Smooth muscle cell (in vitro differentiated cells): ENCODE data around the gene BNIP1. TPM values are rescaled to one million over a fixed set of nuclear protein-coding genes. Genes with fewer than 3 reads are reported as not detected.

Experiments
- DNase-seq: peaks from one replicate; lab custom pipeline; 2025; ENCODE audit not compliant: unreplicated experiment; lab: John Stamatoyannopoulos, UW
- H2AFZ ChIP-seq: fragments of 200-600 bp; sonication (generic); 2 replicates; pipeline ENCODE4 v1.6.0; 2016; ENCODE audit warnings: antibody characterized with exemption, low read depth, mild to moderate bottlenecking
- H3F3A ChIP-seq: fragments of 200-600 bp; sonication (generic); 2 replicates; pipeline ENCODE4 v1.6.0; 2017; ENCODE audit warnings: antibody characterized with exemption, low read depth
- H3K27ac ChIP-seq: fragments of 200-600 bp; sonication (generic); 2 replicates; pipeline ENCODE4 v1.5.1; 2016; ENCODE audit warnings: low read depth, mild to moderate bottlenecking
- H3K27me3 ChIP-seq: fragments of 200-600 bp; sonication (generic); 2 replicates; pipeline ENCODE4 v1.6.1; 2016; ENCODE audit warnings: low read depth, mild to moderate bottlenecking
- H3K36me3 ChIP-seq: fragments of 200-600 bp; sonication (generic); 2 replicates; pipeline ENCODE4 v1.5.1; 2016; ENCODE audit warnings: low read depth
- H3K4me1 ChIP-seq: fragments of 200-600 bp; sonication (generic); 2 replicates; pipeline ENCODE4 v1.5.1; 2016; ENCODE audit warnings: low read depth
- H3K4me2 ChIP-seq: fragments of 200-600 bp; sonication (generic); 2 replicates; pipeline ENCODE4 v1.6.0; 2016; ENCODE audit warnings: mild to moderate bottlenecking
- H3K4me3 ChIP-seq: fragments of 200-600 bp; sonication (generic); 2 replicates; pipeline ENCODE4 v1.5.1; 2016; ENCODE audit warnings: mild to moderate bottlenecking
- H3K79me2 ChIP-seq: fragments of 200-600 bp; sonication (generic); 2 replicates; pipeline ENCODE4 v1.6.0; 2016; ENCODE audit warnings: low read depth, mild to moderate bottlenecking
- H3K9ac ChIP-seq: fragments of 200-600 bp; sonication (generic); 2 replicates; pipeline ENCODE4 v1.6.0; 2016; ENCODE audit warnings: low read depth
- H3K9me3 ChIP-seq: fragments of 200-600 bp; sonication (generic); replicated peaks from 2 replicates; pipeline ENCODE4 v1.5.1; 2016; ENCODE audit warnings: low read depth
- H4K20me1 ChIP-seq: fragments of 200-600 bp; sonication (generic); 2 replicates; pipeline ENCODE4 v1.6.0; 2016; ENCODE audit warnings: low read depth
- WGBS: methylation state at CpG from one replicate; pipeline ENCODE4 v1.1.7; 2016; ENCODE audit warnings: low lambda C conversion rate; 5-methylcytosine and 5-hydroxymethylcytosine counted together
- polyA plus RNA-seq: library from polyadenylated mRNA; unstranded; fragments of >200 nt; fragmentation: Nextera tagmentation; extraction: Ambion mirVana; gene quantifications from 2 replicates; pipeline ENCODE4 v1.2.1, GENCODE V29; 2016
- total RNA-seq: library from RNA; depleted of rRNA; stranded (reverse); fragments of >200 nt; gene quantifications from 2 replicates; pipeline ENCODE4 v1.2.3, GENCODE V29; 2014
- TF ChIP-seq, protein P1 (sequence below): fragments of 200-600 bp; sonication (generic); IDR thresholded peaks from 2 replicates; pipeline ENCODE4 v1.5.1; 2017; ENCODE audit warnings: borderline replicate concordance, mild to moderate bottlenecking, antibody characterized with exemption; ENCODE audit not compliant: insufficient read depth, poor library complexity, severe bottlenecking

The BNIP1 gene
- total and polyA plus RNA-seq, 2 experiments from 2014 or later = 15.0 to 16.2 TPM

DNA sequence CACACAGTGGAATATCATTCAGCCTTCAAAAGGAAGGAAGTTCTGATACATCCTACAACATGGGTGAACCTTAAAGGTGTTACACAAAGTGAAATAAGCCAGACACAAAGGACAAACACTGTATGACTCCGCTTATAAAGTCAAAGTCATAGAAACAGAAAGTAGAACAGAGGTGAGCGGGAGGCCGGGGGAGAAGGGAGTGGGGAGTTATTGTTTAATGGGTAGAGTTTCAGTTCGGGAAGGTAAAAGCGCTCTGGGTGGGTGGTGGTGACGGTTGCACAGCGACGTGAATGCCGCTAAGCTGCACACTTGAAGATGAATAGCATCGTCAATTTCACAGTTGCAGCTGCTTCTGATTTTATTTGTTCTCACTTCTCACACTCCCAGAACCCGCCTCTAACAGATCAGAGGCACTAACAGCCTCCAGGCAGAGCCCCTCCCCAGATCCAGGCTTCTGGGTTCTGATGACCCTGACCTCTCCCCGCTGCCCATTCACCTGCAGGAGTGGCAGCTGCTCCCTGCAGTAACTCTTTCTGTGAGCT is 34.1 kb downstream of the BNIP1 start:
- peaks cover 5% of the 10 kb centered on the region for H3K27me3 ChIP-seq
- H3K4me2 ChIP-seq = no peak overlapping the region
- H3K9me3 ChIP-seq = no peaks in the 10 kb centered on the region
- peaks cover 6% of the 10 kb centered on the region for H3K4me1 ChIP-seq
- H3K4me3 ChIP-seq = no peak overlapping the region
- WGBS = 87% methylated on average over 12 of the region's 12 CpGs
- TF ChIP-seq, protein P1, sequence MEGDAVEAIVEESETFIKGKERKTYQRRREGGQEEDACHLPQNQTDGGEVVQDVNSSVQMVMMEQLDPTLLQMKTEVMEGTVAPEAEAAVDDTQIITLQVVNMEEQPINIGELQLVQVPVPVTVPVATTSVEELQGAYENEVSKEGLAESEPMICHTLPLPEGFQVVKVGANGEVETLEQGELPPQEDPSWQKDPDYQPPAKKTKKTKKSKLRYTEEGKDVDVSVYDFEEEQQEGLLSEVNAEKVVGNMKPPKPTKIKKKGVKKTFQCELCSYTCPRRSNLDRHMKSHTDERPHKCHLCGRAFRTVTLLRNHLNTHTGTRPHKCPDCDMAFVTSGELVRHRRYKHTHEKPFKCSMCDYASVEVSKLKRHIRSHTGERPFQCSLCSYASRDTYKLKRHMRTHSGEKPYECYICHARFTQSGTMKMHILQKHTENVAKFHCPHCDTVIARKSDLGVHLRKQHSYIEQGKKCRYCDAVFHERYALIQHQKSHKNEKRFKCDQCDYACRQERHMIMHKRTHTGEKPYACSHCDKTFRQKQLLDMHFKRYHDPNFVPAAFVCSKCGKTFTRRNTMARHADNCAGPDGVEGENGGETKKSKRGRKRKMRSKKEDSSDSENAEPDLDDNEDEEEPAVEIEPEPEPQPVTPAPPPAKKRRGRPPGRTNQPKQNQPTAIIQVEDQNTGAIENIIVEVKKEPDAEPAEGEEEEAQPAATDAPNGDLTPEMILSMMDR = no peak
- H3K79me2 ChIP-seq = no peaks in the 10 kb centered on the region
- no peaks in the 10 kb centered on the region for H4K20me1 ChIP-seq
- no peaks in the 10 kb centered on the region for H3F3A ChIP-seq
- no peak for DNase-seq
- H2AFZ ChIP-seq = no peak overlapping the region
- H3K27ac ChIP-seq = no peak overlapping the region
- no peaks in the 10 kb centered on the region for H3K36me3 ChIP-seq
- no peak overlapping the region for H3K9ac ChIP-seq

- Histone ChIP-seq H3K4me3 (no peak overlapping the region), H2AFZ (no peak overlapping the region), H3K4me1 (peaks cover 5% of the 10 kb centered on the region), H3K36me3 (no peaks in the 10 kb centered on the region), H4K20me1 (no peaks in the 10 kb centered on the region), H3K27ac (no peak overlapping the region), H3K79me2 (no peaks in the 10 kb centered on the region), H3K27me3 (peaks cover 5% of the 10 kb centered on the region), H3K9me3 (no peaks in the 10 kb centered on the region), H3K9ac (no peak overlapping the region), H3K4me2 (no peak overlapping the region), H3F3A (no peaks in the 10 kb centered on the region)
- no peak for DNase-seq
- TF ChIP-seq, protein P1 = no peak
- 94% methylated on average over 2 of the region's 2 CpGs for WGBS
These were observed 36.0 kb downstream of the BNIP1 start for GRCh38 chr5:173180331-173180730.

DNA sequence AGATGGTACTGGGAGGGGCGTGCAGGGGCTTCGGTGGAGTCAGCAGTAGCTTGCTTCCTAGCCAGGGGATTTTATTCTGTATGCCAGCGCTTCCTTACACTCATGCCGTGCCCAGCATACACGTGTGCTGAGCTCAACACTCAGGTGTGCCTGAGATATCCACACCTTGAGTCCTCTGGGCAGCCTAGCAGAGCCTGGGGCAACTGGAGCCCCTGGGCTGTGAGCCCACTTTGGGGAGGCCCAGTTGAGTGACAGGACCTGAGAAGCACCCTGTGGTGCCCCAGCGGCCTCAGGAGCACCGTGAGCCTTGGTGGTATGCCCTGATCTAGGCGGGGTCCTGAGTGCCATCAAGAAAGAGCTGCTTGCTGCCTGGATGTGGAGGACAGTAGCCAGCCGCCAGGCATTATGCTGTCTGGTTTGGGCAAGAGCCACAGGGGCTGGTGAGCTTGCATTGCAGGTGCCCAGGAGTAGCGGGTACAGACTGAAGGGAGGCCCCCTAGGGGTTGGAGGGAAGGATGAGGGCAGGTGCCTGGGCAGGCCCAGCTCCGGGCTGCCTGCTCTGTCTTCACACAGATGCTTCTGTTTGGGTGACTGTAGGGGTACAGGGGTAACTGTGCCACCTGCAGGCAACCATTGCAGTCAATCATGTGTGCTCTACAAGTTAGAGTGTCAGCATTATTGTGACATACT is 42.9 kb downstream of the BNIP1 start:
- Histone ChIP-seq H4K20me1 (no peaks in the 10 kb centered on the region), H2AFZ (no peak overlapping the region), H3K9me3 (no peaks in the 10 kb centered on the region), H3K4me2 (no peak overlapping the region), H3F3A (no peaks in the 10 kb centered on the region), H3K36me3 (no peaks in the 10 kb centered on the region), H3K4me3 (no peak overlapping the region), H3K4me1 (no peaks in the 10 kb centered on the region), H3K27ac (no peak overlapping the region), H3K79me2 (no peaks in the 10 kb centered on the region), H3K27me3 (peaks cover 5% of the 10 kb centered on the region), H3K9ac (no peak overlapping the region)
- no peak for DNase-seq
- WGBS = 84% methylated on average over 11 of the region's 11 CpGs
- TF ChIP-seq, protein P1 = no peak

DNA sequence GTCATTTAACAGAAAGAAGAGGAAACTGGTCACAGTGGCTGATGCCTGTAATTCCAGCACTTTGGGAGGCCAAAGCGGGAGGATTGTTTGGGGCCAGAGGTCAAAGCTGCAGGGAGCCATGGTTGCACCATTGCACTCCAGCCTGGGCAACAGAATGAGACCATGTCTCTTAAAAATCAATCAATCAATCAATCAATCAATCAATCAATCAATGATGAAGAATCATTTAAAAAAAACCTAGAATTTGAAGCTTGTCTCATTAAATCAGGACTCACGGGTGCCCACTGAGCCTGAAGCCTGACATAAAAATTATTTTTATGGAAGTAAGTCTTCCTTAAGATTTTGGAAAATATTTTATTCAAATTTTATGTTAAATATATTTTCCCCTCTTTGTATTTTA is 43.9 kb downstream of the BNIP1 start:
- no peak overlapping the region for H2AFZ ChIP-seq
- no peak for DNase-seq
- no peaks in the 10 kb centered on the region for H3F3A ChIP-seq
- no peak overlapping the region for H3K4me3 ChIP-seq
- H3K27me3 ChIP-seq = peaks cover 5% of the 10 kb centered on the region
- no peak overlapping the region for H3K27ac ChIP-seq
- TF ChIP-seq, protein P1 = no peak
- no peak overlapping the region for H3K4me2 ChIP-seq
- H3K9ac ChIP-seq = no peak overlapping the region
- no peaks in the 10 kb centered on the region for H4K20me1 ChIP-seq
- no peaks in the 10 kb centered on the region for H3K4me1 ChIP-seq
- H3K9me3 ChIP-seq = no peaks in the 10 kb centered on the region
- 77% methylated on average over 2 of the region's 2 CpGs for WGBS
- H3K36me3 ChIP-seq = no peaks in the 10 kb centered on the region
- H3K79me2 ChIP-seq = no peaks in the 10 kb centered on the region
